Measurements from ENCODE around the gene CUTC. TPM values are rescaled to one million over a fixed set of nuclear protein-coding genes. Genes with fewer than 3 reads are reported as not detected.
"Not testable (repeated sequence)": the region's sequence is repeated elsewhere in the genome, so short reads cannot be mapped to it uniquely, and the experiment has no call there.

The CUTC gene
- total RNA-seq, 1 donor from 2014 or later = 16.4 TPM

GRCh38 chr10:99742701-99743100 is 10.7 kb downstream of the CUTC start:
- Histone ChIP-seq H3K4me1 (no peaks in the 10 kb centered on the region), H3K27ac (no peak overlapping the region), H3K36me3 (peaks cover 88% of the 10 kb centered on the region), H3K9me3 (peaks cover 12% of the 10 kb centered on the region), H3K4me3 (no peak overlapping the region), H3K27me3 (ENCODE audit: low read depth) (no peaks in the 10 kb centered on the region)
- TF ChIP-seq, protein P1, sequence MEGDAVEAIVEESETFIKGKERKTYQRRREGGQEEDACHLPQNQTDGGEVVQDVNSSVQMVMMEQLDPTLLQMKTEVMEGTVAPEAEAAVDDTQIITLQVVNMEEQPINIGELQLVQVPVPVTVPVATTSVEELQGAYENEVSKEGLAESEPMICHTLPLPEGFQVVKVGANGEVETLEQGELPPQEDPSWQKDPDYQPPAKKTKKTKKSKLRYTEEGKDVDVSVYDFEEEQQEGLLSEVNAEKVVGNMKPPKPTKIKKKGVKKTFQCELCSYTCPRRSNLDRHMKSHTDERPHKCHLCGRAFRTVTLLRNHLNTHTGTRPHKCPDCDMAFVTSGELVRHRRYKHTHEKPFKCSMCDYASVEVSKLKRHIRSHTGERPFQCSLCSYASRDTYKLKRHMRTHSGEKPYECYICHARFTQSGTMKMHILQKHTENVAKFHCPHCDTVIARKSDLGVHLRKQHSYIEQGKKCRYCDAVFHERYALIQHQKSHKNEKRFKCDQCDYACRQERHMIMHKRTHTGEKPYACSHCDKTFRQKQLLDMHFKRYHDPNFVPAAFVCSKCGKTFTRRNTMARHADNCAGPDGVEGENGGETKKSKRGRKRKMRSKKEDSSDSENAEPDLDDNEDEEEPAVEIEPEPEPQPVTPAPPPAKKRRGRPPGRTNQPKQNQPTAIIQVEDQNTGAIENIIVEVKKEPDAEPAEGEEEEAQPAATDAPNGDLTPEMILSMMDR (IDR thresholded peaks at IDR 0.05) = no peak
- no peak for DNase-seq
- no peak for ATAC-seq
- intact Hi-C loops (cut with DNase I) = no loop called here

DNA sequence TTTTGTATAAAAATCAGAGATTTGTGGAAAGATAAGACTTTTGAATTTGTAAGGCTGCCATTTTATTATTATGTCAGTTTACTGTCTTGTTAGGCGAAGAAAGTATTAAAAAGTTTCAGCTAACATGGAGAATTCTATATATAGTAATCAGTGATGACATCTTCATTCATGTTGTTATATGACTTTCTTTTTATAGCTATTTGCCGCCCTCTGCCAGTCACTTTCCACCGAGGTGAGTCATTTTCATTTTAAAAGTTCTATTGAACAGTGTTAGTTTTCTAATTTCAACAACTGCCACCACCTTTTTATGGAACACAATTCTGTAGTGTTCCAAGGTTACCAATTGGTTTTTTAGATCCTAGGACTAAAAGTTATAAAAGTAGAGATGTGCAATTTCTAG is 11.8 kb downstream of the CUTC start:
- intact Hi-C loops (cut with DNase I) = no loop called here

DNA sequence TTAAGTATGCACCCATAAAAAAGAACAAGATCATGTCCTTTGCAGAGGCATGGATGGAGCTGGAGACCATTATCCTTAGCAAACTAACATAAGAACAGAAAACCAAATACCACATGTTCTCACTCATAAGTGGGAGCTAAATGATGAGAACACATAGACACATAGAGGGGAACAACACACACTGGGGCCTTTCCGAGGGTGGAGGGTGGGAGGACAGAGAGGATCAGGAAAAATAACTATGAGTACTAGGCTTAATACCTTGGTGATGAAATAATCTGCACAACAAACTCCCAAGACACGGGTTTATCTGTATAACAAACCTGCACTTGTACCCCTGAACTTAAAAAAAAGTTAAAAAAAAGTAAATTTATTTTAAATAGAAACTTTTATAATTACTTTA is 14.1 kb downstream of the CUTC start:
- intact Hi-C loops (cut with DNase I) = not testable (repeated sequence)

More for the DNA sequence above, 11.8 kb downstream of the CUTC start:
- TF ChIP-seq, protein P1 (IDR thresholded peaks at IDR 0.05) = no peak
- H3K4me3 ChIP-seq = no peak overlapping the region
- peaks cover 96% of the 10 kb centered on the region for H3K36me3 ChIP-seq
- H3K27me3 ChIP-seq (ENCODE audit: low read depth) = no peaks in the 10 kb centered on the region
- no peak for DNase-seq
- no peak overlapping the region for H3K27ac ChIP-seq
- no peaks in the 10 kb centered on the region for H3K4me1 ChIP-seq
- no peak for ATAC-seq
- peaks cover 12% of the 10 kb centered on the region for H3K9me3 ChIP-seq

DNA sequence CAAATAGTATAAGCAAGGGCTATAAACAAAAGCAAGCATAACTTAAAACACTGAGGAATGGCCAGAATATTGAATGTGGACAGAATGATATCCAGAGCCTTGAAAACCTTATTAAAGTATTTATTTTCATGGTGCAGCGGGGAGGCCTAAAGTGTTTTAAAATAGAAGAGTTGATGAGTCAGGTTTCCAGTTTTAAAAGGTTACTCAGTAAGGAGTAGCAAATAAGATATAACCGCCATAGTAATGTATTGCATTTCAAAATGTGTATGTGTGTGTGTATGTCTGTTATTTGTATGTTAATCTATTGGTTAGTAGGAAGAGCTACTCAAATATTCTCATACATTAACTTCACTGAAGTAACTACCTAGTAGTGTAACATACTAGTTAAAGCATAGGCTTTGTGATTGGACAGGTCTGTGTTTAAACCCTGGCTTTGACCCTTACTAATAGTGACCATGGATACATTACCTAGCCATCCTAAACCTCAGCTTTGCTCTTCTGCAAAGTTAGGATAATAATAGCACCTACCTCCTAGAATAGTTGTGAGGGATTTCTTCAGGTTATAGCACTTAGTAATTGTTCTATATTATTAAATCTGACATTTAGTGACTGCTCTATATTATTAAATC is 16.9 kb downstream of the CUTC start:
- TF ChIP-seq, protein P1 (IDR thresholded peaks at IDR 0.05) = no peak
- DNase-seq (no peak), ATAC-seq (no peak)
- Histone ChIP-seq H3K27me3 (ENCODE audit: low read depth) (no peaks in the 10 kb centered on the region), H3K4me3 (no peak overlapping the region), H3K9me3 (no peaks in the 10 kb centered on the region), H3K4me1 (no peaks in the 10 kb centered on the region), H3K36me3 (peaks cover 97% of the 10 kb centered on the region), H3K27ac (no peak overlapping the region)
- intact Hi-C loops (cut with DNase I) = no loop called here

More for the DNA sequence above, 14.1 kb downstream of the CUTC start:
- not testable (repeated sequence) for H3K27me3 ChIP-seq (ENCODE audit: low read depth); H3K4me3 ChIP-seq; H3K9me3 ChIP-seq; DNase-seq; ATAC-seq; H3K27ac ChIP-seq; H3K4me1 ChIP-seq
- peaks cover 97% of the 10 kb centered on the region for H3K36me3 ChIP-seq

- TF ChIP-seq, protein P1 (IDR thresholded peaks at IDR 0.05) = no peak
- no peaks in the 10 kb centered on the region for H3K9me3 ChIP-seq
- no peaks in the 10 kb centered on the region for H3K27me3 ChIP-seq (ENCODE audit: low read depth)
- H3K4me1 ChIP-seq = no peaks in the 10 kb centered on the region
- ATAC-seq = no peak
- no peak for DNase-seq
- H3K27ac ChIP-seq = no peak overlapping the region
- peaks cover 97% of the 10 kb centered on the region for H3K36me3 ChIP-seq
- H3K4me3 ChIP-seq = no peak overlapping the region
- intact Hi-C loops (cut with DNase I) = no loop called here
These were observed 18.6 kb downstream of the CUTC start for GRCh38 chr10:99750641-99751040.

DNA sequence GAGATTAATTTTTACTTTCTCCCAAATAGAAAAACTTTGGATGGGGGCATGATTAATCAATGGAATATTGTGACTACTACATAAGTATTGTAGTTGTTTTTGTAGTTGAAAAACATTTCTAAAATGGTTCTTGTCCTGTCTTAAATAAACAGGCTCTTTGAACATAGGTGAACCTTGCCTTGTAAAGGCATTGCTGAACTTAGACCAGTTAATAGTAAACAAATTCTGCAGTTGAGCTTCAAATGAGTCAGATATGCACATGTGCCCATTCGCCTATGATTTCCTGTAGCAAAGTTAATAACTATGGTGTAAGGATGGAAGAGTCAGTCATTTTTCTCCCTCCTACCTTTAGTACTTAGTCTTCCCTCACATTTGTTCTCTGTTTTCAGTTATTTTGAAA is 22.6 kb downstream of the CUTC start:
- H3K36me3 ChIP-seq = peaks cover 97% of the 10 kb centered on the region
- no peak overlapping the region for H3K27ac ChIP-seq
- H3K27me3 ChIP-seq (ENCODE audit: low read depth) = no peaks in the 10 kb centered on the region
- no peak for ATAC-seq
- TF ChIP-seq, protein P1 (IDR thresholded peaks at IDR 0.05) = no peak
- H3K4me1 ChIP-seq = no peaks in the 10 kb centered on the region
- no peak for DNase-seq
- intact Hi-C loops (cut with DNase I) = no loop called here
- no peak overlapping the region for H3K4me3 ChIP-seq
- H3K9me3 ChIP-seq = no peaks in the 10 kb centered on the region

Measured in lower lobe of right lung (tissue), 2 donors.